Measurements from ENCODE around the gene EXOC6.

The EXOC6 gene

GRCh38 chr10:92832998-92833650 is 15.2 kb upstream of the EXOC6 start:
- no peak for DNase-seq

- DNase-seq = no peak
These were observed 14.0 kb upstream of the EXOC6 start for GRCh38 chr10:92834331-92834730.

GRCh38 chr10:92834986-92835385 is 13.3 kb upstream of the EXOC6 start:
- no peak for DNase-seq

GRCh38 chr10:92837456-92837855 is 10.9 kb upstream of the EXOC6 start:
- DNase-seq = no peak

- DNase-seq = peak; percentile 66
These were observed 8.9 kb upstream of the EXOC6 start for GRCh38 chr10:92839191-92840085.

GRCh38 chr10:92844746-92845145 is 3.6 kb upstream of the EXOC6 start:
- no peak for DNase-seq

- no peak for DNase-seq
These were observed 2.4 kb upstream of the EXOC6 start for GRCh38 chr10:92845921-92846320.

GRCh38 chr10:92846344-92846743 is 2.0 kb upstream of the EXOC6 start:
- no peak for DNase-seq

- no peak for DNase-seq
These were observed 1.5 kb upstream of the EXOC6 start for GRCh38 chr10:92846854-92847201.

GRCh38 chr10:92847202-92847864 is 987 bp upstream of the EXOC6 start:
- no peak for DNase-seq

- DNase-seq = peak in 1 of 2 donors; percentile 79
These were observed 281 bp upstream of the EXOC6 start for GRCh38 chr10:92848037-92848440.

GRCh38 chr10:92849234-92849525 is 860 bp downstream of the EXOC6 start:
- DNase-seq = no peak

- no peak for DNase-seq
These were observed 1.3 kb downstream of the EXOC6 start for GRCh38 chr10:92849576-92850090.

GRCh38 chr10:92850185-92850584 is 1.9 kb downstream of the EXOC6 start:
- no peak for DNase-seq

- no peak for DNase-seq
These were observed 2.7 kb downstream of the EXOC6 start for GRCh38 chr10:92851003-92851402.

- no peak for DNase-seq
These were observed 7.2 kb downstream of the EXOC6 start for GRCh38 chr10:92855560-92855959.

GRCh38 chr10:92857904-92858514 is 9.7 kb downstream of the EXOC6 start:
- DNase-seq = no peak

- no peak for DNase-seq
These were observed 18.9 kb downstream of the EXOC6 start for GRCh38 chr10:92867235-92867634.

- DNase-seq = no peak
These were observed 19.7 kb downstream of the EXOC6 start for GRCh38 chr10:92868036-92868435.

- no peak for DNase-seq
These were observed 20.2 kb downstream of the EXOC6 start for GRCh38 chr10:92868557-92868956.

- DNase-seq = no peak
These were observed 24.7 kb downstream of the EXOC6 start for GRCh38 chr10:92873029-92873428.

- no peak for DNase-seq
These were observed 28.3 kb downstream of the EXOC6 start for GRCh38 chr10:92876509-92877036.

GRCh38 chr10:92880233-92880861 is 32.0 kb downstream of the EXOC6 start:
- no peak for DNase-seq
